Fibroblast of skin of right biceps (primary cell): Measurements from ENCODE around the gene ANKRD36C.
A peak's percentile ranks its signal among the peaks of the same experiment; 100 is the strongest.
"Not testable (repeated sequence)": the region's sequence is repeated elsewhere in the genome, so short reads cannot be mapped to it uniquely, and the experiment has no call there.

Source experiments
- DNase-seq: peaks from one replicate; pipeline ENCODE4 v3.0.0-alpha.2; 2013

The ANKRD36C gene

GRCh38 chr2:95991351-95992094, at the start of gene ANKRD36C:
Gene ANKRD36C, minus strand, starts transcription at chr2:95991824. Its CDS starts 116 bp downstream, at chr2:95991708.
- peak; percentile 19 for DNase-seq

- not testable (repeated sequence) for DNase-seq
Measured at GRCh38 chr2:96035554-96035953, 43.9 kb upstream of the ANKRD36C start.

DNA sequence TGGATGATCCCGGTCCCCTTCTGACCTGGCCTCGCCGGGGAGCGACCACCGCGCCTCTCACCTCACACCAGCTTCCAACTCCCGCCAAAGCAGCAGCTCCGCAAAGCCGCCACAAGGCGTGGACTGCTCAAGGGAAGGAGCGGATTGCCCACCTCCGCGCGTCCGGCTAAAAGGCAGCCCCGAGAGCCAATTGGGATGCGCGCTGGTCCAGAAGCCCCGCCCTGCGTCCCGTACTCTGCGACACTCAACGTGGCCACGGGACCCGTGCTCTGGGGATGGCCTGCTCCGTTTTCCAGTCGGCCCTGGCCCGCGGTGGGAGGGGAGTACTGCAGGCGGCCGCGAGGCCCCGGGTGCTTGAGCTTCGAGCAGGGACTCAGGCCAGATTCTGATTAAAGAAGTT, 43.2 kb upstream of the ANKRD36C start, which contains the start of gene GPAT2:
TSS of gene GPAT2 (minus strand) at position 125 of the 400 bp plus-strand sequence. CDS start 2,557 bp downstream, outside the sequence.
- DNase-seq: not testable (repeated sequence)

DNA sequence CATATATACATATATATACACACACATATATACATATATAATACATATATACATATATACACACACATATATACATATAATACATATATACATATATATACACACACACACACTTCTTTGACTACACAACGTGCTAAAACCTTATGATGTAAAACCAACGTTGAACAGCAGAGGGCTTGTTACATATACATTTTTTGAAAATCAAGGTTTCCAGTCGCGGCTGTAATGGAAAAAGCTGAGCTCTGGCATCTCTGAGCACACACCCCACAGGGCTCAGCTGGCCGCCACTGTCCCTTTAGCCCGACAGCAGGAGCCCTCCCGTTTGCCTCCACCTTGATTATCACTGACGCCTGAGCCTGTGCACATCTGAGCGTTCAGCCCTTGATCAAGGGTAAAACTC, 42.4 kb upstream of the ANKRD36C start:
- not testable (repeated sequence) for DNase-seq

- DNase-seq: not testable (repeated sequence)
Measured at GRCh38 chr2:96027725-96028325, 36.2 kb upstream of the ANKRD36C start.

- not testable (repeated sequence) for DNase-seq
Measured at GRCh38 chr2:96025755-96026154, 34.1 kb upstream of the ANKRD36C start.

DNA sequence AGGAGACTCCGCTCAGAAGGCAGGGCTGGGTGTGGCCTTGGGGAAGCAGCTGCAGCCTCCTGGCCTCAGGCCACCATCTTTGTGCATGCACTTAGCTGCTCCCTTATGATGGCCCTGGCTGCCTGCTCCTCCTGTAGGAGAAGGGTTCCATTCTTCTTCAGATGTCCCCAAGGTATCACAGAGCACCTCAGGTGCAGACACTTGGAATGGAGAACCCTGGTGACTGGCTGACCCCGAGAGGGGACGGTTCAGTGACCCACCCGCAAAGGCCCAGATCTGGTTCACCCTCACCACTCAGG, 33.5 kb upstream of the ANKRD36C start:
- DNase-seq: no peak

DNA sequence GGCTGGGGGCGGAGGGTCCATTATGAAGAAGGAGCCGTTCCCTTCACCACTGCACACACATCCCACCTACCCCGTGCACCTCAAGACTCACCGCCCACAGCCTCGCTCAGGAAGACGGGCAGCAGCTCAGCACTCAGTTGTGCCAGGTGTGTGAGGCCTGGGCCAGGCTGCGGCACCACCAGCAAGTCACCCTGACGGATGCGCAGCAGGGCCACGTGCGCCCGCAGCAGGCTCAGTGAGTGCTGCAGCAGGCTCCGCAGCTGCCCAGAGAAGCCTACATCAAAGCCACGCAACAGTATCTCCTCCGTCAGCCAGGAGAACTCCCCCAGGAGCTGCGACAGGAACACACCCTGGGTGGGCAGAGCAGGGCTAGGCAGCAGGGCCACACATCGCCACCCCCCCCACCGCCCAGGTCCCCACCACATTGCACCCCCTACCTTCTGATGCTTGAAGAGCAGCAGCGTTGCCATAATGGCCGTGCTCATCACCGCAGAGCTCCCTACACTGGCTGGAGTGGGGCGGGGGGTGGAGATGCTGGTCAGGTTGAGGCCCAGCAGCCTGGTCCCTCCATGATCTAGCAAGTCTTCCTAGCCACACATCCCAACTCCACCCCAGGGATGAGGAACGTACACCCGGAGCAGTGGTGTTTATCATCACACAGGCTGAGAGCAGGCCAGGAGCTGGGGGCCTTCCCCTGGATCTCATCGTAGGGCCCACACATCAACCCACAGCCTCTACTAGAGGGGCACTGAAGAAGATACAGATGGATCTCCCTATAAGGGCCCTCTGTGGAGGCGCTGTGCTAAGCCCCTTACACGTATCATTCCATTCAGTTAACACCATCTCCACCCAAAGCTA, 32.9 kb upstream of the ANKRD36C start:
- no peak for DNase-seq

DNA sequence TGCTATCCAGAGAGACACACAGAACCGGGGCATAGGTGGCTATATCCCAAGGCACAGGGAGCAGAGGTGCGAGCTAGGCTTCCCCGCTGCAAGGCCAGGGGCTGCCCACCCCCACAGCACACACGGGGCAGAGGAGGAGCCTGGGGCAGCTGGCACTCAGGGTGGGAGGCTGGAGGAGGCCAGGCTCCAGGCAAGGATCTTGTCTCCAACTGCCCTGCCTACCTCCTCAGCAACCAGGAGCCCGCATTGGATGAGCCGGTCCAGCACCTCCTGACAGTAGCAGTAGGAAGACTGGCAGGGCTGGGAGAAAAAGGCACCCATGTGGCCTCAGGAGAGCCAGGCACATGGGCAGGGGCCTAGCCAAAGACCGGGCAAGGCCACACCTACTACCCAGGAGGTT, 32.1 kb upstream of the ANKRD36C start:
- DNase-seq: not testable (repeated sequence)

GRCh38 chr2:96022701-96023447, 31.2 kb upstream of the ANKRD36C start:
- peak; percentile 64 for DNase-seq

DNA sequence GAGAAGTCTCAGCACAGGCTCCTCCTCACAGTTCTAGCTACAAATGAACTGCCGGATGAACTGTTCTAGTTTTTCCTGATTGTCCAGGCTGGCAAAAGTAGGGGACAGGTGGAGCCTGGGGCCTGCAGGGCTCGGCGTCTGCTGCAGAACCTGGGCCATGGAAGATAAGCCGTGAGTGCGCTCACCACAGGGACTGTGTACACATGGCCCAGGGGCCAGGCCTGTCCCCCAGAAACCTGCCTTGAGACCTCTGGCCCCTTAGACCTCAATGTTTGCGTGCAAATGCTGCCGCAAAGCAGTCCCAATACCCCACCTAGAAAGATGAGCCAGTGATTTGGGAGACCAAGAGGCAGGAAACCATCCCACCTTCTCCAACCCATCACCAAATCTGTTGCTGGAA, 30.5 kb upstream of the ANKRD36C start:
- DNase-seq: not testable (repeated sequence)

GRCh38 chr2:96021142-96021541, 29.5 kb upstream of the ANKRD36C start:
- not testable (repeated sequence) for DNase-seq

DNA sequence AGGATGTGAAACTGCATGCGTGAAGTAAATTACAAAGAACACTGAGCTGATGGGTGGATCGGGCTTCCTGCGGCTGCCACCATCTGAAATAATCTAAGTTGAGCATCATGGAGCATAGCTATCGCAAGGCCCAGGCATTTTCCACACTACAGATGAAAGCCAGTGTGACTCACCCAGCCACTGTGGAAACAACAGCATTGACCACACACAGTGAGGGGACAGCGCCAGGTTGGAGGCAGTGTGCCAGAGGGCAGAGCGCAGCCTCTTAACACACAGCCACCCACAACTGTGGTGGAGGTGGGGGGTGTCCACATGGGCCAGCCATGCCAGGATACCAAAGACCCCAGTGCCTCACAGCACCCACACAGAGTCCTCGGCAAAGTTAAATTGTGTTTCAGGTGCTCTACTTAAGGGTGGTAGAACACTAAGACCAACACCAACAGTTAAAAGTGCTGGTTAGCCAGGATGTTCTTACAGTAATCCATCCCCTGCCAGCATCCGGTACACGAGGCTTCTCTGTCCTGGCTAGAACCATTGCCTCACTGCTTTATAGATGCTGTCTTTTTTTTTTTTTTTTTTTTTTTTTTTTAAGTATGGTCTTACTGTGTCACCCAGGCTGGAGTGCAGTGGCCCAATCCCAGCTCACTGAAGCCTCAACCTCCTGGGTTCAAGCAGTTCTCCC, 28.4 kb upstream of the ANKRD36C start:
- DNase-seq: not testable (repeated sequence)

DNA sequence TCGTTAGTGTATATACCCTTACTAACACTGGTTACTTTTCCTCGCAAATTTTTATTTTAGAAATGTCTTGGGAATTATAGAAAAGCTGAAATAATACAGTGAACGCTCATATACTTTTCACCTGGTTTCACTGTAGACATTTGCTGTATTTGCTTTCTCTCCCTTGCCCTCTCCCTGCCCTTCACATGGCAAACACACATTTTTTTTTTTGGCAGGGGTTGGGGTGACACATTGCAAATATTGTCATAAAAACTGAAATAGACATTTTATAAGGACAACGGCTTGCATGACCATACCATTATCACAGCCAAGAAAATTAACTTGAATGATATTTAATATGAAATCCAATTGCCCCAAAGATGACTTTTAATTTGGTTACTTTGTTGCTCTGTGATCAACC, 24.7 kb upstream of the ANKRD36C start:
- not testable (repeated sequence) for DNase-seq

DNA sequence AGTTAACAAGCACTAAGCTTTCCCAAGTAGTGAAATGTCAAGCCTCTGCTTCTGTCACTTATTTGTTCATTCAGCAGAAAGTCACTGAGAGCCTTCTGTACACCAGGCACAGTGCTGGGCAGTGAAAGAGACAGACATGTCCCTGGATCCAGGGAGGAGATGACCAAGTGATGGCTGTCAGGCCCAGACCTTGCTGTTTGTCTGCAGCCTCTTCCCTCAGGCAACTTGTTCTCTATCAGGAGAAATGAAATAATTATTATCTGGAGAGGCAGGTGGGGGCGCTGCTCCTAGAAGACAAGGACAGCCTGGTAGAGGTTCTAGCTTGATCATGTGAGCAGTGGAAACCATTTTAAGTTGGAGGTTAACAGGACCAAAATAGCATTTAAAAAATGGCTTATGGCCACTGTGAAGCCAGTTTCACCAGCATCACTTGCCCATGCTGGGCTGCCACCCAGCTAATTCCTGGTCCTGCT, 21.2 kb upstream of the ANKRD36C start:
- DNase-seq: not testable (repeated sequence)

DNA sequence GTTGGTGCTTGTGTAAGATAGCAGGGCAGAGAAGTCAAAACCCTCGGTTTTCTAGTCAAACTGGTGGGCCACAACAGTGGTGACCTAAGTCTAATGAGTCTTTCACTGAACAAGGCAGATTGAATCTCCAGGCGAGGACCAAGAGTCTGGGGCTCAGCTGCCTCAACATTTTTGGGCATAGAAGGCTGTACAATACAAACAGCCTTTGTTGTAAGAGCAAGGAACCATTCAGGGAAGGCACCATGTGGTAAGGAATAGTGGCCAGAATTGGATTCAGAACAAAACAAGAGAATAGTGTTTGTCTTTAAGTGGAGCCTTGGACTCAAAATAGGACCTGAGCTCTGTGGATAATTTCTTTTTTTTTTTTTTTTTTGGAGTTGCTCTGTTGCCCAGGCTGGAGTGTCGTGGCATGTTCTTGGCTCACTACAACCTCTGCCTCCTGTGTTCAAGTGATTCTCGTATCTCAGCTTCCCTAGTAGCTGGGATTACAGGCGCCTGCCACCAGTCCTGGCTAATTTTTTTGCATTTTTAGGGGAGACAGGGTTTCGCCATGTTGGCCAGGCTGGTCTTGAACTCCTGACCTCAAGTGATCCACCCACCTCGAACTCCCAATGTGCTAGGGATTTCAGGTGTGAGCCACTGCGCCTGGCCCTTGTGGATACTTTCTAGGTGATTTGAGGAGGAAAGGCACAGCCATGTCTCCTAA, 20.6 kb upstream of the ANKRD36C start:
- not testable (repeated sequence) for DNase-seq

GRCh38 chr2:96011129-96011455, 19.5 kb upstream of the ANKRD36C start:
- DNase-seq: peak; percentile 13

- peak; percentile 87 for DNase-seq
Measured at GRCh38 chr2:96010320-96011128, 18.9 kb upstream of the ANKRD36C start.

- DNase-seq: not testable (repeated sequence)
Measured at GRCh38 chr2:96009833-96010232, 18.2 kb upstream of the ANKRD36C start.

DNA sequence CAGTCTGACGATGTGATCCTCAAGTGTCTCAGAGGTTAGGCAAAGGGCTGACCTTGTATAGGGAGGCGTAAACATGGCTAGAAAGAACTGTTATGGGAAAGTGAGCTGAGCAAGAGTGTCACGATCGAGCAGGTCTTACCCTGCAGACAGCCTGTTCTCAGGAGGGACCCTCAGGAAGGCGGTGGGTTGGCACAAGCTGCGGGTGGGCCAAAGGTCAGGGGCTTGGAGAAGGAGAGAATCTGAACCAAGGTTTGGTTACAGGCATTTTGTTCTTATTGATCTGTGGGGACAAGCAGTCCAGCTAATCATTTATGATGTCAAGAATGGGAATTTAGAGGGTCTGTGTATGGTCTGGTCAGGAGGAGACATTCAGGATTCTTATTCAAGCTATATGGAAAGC, 16.4 kb upstream of the ANKRD36C start:
- DNase-seq: not testable (repeated sequence)

GRCh38 chr2:96006248-96006647, 14.6 kb upstream of the ANKRD36C start:
- DNase-seq: not testable (repeated sequence)
